ENCODE measurements around the gene CDC40.

Gene CDC40

DNA sequence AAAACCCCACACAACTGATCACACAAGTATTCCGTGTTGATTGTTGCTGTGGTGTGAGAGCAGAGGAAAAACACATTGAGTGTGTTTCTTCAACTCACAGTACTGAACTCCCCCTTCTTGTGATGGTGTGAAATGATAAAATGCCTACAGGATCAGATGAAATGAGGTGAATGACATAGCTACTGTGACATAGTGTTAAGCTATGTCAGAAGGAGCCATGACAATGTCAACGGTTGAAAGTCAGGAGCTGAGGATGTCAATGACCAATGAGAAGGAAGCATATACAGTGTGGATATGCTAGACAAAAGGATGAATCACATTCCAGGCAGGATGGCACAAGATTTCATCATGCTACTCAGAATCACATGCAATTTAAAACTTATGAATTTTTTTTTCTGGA is 39.6 kb upstream of the CDC40 start:
- no peaks in the 10 kb centered on the region for H3K36me3 ChIP-seq (ENCODE audit: low read length)
- TF ChIP-seq, protein P1, sequence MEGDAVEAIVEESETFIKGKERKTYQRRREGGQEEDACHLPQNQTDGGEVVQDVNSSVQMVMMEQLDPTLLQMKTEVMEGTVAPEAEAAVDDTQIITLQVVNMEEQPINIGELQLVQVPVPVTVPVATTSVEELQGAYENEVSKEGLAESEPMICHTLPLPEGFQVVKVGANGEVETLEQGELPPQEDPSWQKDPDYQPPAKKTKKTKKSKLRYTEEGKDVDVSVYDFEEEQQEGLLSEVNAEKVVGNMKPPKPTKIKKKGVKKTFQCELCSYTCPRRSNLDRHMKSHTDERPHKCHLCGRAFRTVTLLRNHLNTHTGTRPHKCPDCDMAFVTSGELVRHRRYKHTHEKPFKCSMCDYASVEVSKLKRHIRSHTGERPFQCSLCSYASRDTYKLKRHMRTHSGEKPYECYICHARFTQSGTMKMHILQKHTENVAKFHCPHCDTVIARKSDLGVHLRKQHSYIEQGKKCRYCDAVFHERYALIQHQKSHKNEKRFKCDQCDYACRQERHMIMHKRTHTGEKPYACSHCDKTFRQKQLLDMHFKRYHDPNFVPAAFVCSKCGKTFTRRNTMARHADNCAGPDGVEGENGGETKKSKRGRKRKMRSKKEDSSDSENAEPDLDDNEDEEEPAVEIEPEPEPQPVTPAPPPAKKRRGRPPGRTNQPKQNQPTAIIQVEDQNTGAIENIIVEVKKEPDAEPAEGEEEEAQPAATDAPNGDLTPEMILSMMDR (IDR thresholded peaks at IDR 0.05; ENCODE audit: insufficient read depth, low read length, poor library complexity, severe bottlenecking): no peak
- TF ChIP-seq EZH2phosphoT487 (conservative IDR thresholded peaks at IDR 0.05; ENCODE audit: low read length): no peak
- H2AFZ ChIP-seq (ENCODE audit: low read depth, low read length, severe bottlenecking): no peak overlapping the region
- no peak overlapping the region for H3K27ac ChIP-seq (ENCODE audit: low read depth, low read length)
- no peak overlapping the region for H3K4me3 ChIP-seq (ENCODE audit: insufficient read depth, low read length, poor library complexity, severe bottlenecking)
- H3K9me2 ChIP-seq (replicated peaks; ENCODE audit: insufficient read depth, low read length): no peaks in the 10 kb centered on the region
- peaks cover 19% of the 10 kb centered on the region; the same call in 1 of the 2 replicates for H3K9me3 ChIP-seq (ENCODE audit: insufficient read depth, low read length)
- H3K27me3 ChIP-seq (ENCODE audit: low read length): no peaks in the 10 kb centered on the region
- no peaks in the 10 kb centered on the region for H3F3A ChIP-seq (ENCODE audit: insufficient read depth)
- H3K9ac ChIP-seq (ENCODE audit: low read length): no peak overlapping the region
- no peaks in the 10 kb centered on the region for H3K79me2 ChIP-seq (ENCODE audit: insufficient read depth, low read length)
- no peak overlapping the region for H3K4me2 ChIP-seq (ENCODE audit: low read depth, low read length, poor library complexity, severe bottlenecking)
- no peaks in the 10 kb centered on the region for H4K20me1 ChIP-seq (ENCODE audit: low read depth, low read length)

DNA sequence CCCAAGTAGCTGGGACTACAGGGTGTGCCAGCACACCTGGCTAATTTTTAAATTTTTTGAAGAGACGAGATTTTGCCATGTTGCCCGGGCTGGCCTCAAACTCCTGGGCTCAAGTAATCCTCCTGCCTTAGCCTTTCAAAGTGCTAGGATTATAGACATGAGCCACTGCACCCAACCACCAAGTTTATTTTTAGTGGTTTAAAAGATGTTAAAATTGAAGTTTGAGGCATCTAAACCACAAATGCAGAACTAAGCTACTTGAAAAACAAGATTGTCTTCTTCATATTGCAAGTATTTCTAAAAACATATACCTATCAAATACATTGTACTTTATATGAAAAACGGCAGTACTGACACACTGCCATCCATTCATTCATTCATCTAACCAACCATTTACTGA is 32.4 kb upstream of the CDC40 start:
- Histone ChIP-seq H3F3A (ENCODE audit: insufficient read depth) (no peaks in the 10 kb centered on the region), H3K9me3 (ENCODE audit: insufficient read depth, low read length) (no peaks in the 10 kb centered on the region), H3K27ac (ENCODE audit: low read depth, low read length) (no peak overlapping the region), H3K4me2 (ENCODE audit: low read depth, low read length, poor library complexity, severe bottlenecking) (no peak overlapping the region), H3K9ac (ENCODE audit: low read length) (no peak overlapping the region), H3K36me3 (ENCODE audit: low read length) (no peaks in the 10 kb centered on the region; the same call in 1 of the 2 replicates), H2AFZ (ENCODE audit: low read depth, low read length, severe bottlenecking) (no peak overlapping the region), H3K27me3 (ENCODE audit: low read length) (no peaks in the 10 kb centered on the region), H3K79me2 (ENCODE audit: insufficient read depth, low read length) (no peaks in the 10 kb centered on the region), H4K20me1 (ENCODE audit: low read depth, low read length) (no peaks in the 10 kb centered on the region), H3K9me2 (replicated peaks; ENCODE audit: insufficient read depth, low read length) (no peaks in the 10 kb centered on the region), H3K4me3 (ENCODE audit: insufficient read depth, low read length, poor library complexity, severe bottlenecking) (no peak overlapping the region)
- no peak for TF ChIP-seq EZH2phosphoT487 (conservative IDR thresholded peaks at IDR 0.05; ENCODE audit: low read length)
- TF ChIP-seq, protein P1 (IDR thresholded peaks at IDR 0.05; ENCODE audit: insufficient read depth, low read length, poor library complexity, severe bottlenecking): no peak

DNA sequence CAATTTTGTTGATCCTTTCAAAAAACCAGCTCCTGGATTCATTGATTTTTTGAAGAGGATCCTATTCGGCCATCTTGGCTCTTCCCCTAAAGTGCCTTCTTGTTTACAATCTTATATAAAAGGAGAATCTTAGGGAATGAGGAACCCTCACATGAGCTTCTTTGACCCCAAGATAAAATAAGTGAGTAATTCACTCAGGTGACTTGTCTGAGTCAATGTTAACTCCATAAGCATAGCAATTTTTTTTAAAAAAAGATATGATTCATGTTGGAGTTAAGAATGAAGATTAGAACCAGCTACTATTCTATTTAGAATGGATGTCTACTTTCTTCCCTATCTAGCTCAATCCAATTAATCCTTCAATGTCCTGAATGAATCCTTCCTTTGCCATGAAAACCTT is 21.7 kb upstream of the CDC40 start:
- H3K79me2 ChIP-seq (ENCODE audit: insufficient read depth, low read length): no peaks in the 10 kb centered on the region
- H2AFZ ChIP-seq (ENCODE audit: low read depth, low read length, severe bottlenecking): no peak overlapping the region
- no peaks in the 10 kb centered on the region for H3F3A ChIP-seq (ENCODE audit: insufficient read depth)
- H3K9me3 ChIP-seq (ENCODE audit: insufficient read depth, low read length): no peaks in the 10 kb centered on the region
- no peak for TF ChIP-seq EZH2phosphoT487 (conservative IDR thresholded peaks at IDR 0.05; ENCODE audit: low read length)
- TF ChIP-seq, protein P1 (IDR thresholded peaks at IDR 0.05; ENCODE audit: insufficient read depth, low read length, poor library complexity, severe bottlenecking): no peak
- H3K9me2 ChIP-seq (replicated peaks; ENCODE audit: insufficient read depth, low read length): no peaks in the 10 kb centered on the region
- H3K9ac ChIP-seq (ENCODE audit: low read length): no peak overlapping the region
- no peaks in the 10 kb centered on the region for H3K27me3 ChIP-seq (ENCODE audit: low read length)
- no peak overlapping the region for H3K4me3 ChIP-seq (ENCODE audit: insufficient read depth, low read length, poor library complexity, severe bottlenecking)
- H3K36me3 ChIP-seq (ENCODE audit: low read length): no peaks in the 10 kb centered on the region; the same call in 1 of the 2 replicates
- no peaks in the 10 kb centered on the region for H4K20me1 ChIP-seq (ENCODE audit: low read depth, low read length)
- no peak overlapping the region for H3K27ac ChIP-seq (ENCODE audit: low read depth, low read length)
- H3K4me2 ChIP-seq (ENCODE audit: low read depth, low read length, poor library complexity, severe bottlenecking): no peak overlapping the region

Data from SU-DHL-6 (cell line).